GM12892 (cell line): ENCODE data around the gene RAB13.

Experiments used
- POLR2A ChIP-seq: IDR thresholded peaks from 2 replicates; pipeline ENCODE4 v1.6.1; 2011; ENCODE audit warnings: low read depth, low read length, control low read depth
- POLR2AphosphoS5 ChIP-seq: IDR thresholded peaks from 2 replicates; pipeline ENCODE4 v1.6.1; 2011; ENCODE audit warnings: low read depth, low read length, control low read depth
- TAF1 ChIP-seq: IDR thresholded peaks from 2 replicates; pipeline ENCODE4 v1.6.1; 2011; ENCODE audit warnings: low read depth, mild to moderate bottlenecking, control low read depth, low read length, borderline replicate concordance

DNA sequence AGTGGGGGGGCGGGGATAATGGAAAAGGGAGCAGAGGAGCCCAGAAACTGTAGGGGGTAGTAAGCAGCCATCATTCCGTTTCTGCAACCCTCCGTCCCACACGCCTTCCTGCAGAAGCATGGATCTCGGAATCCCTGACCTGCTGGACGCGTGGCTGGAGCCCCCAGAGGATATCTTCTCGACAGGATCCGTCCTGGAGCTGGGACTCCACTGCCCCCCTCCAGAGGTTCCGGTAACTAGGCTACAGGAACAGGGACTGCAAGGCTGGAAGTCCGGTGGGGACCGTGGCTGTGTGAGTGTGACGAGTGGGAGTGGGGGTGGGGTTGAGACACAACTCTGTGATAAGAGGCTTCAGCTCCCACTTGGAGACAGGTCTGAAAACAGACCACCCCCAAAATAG, 17.7 kb downstream of the RAB13 start:
- TF ChIP-seq POLR2A (no peak), TAF1 (no peak), POLR2AphosphoS5 (no peak)
